Neutrophil (primary cell): ENCODE measurements around the gene ZSCAN20.

Experiments
- H3K27ac ChIP-seq: fragments of 200-600 bp; sonication (generic); 2 replicates; pipeline ENCODE4 v1.5.1; 2016; ENCODE audit warnings: mild to moderate bottlenecking, moderate library complexity
- H3K27me3 ChIP-seq: fragments of 200-600 bp; sonication (generic); 2 replicates; pipeline ENCODE4 v1.6.0; 2016; ENCODE audit warnings: mild to moderate bottlenecking
- H3K36me3 ChIP-seq: fragments of 200-600 bp; sonication (generic); 2 replicates; pipeline ENCODE4 v1.5.1; 2017
- H3K4me1 ChIP-seq, 2 experiments: fragments of 200-600 bp in 1 of 2; sonication (generic) in 1 of 2; 1 replicate in 1 of 2; 2 replicates in 1 of 2; pipeline versions ENCODE4 v1.5.1 to v1.6.1; 2013 to 2016; ENCODE audit warnings: low read depth in 1 of 2, low read length in 1 of 2, mild to moderate bottlenecking in 1 of 2, moderate library complexity in 1 of 2; ENCODE audit not compliant: control insufficient read depth in 1 of 2, insufficient read depth in 1 of 2
- H3K4me3 ChIP-seq, 2 experiments: fragments of 200-600 bp in 1 of 2; sonication (generic) in 1 of 2; 1 replicate in 1 of 2; 2 replicates in 1 of 2; pipeline ENCODE4 v1.5.1; 2013 to 2016; ENCODE audit warnings: low read depth in 1 of 2, low read length in 1 of 2, mild to moderate bottlenecking in 1 of 2, moderate library complexity in 1 of 2
- H3K9me3 ChIP-seq: fragments of 200-600 bp; sonication (generic); 2 replicates; pipeline ENCODE4 v1.5.1; 2016
- TF ChIP-seq, protein P1 (sequence below): fragments of 200-600 bp; sonication (generic); IDR thresholded peaks from 2 replicates; pipeline ENCODE4 v1.5.1; 2016; ENCODE audit warnings: antibody characterized with exemption

ZSCAN20 gene

DNA sequence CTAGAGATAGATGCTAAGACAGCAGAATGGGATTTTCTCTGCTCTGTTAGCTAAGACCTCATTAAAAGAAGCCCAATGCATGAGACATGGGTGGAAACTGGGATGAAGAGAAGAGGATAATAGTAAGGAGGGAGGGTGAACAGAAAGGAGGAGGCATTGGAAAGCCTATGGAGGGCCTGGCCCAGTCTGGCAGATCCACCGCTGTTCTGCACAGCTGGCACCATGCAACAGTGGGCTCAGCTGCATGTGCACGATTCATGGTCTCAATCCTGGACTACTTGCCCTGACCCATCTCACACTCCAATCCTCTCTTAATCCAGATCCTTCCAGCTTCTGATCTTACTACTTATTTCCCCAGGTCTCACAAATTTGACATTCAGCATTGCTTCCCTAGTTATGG, 43.8 kb upstream of the ZSCAN20 start:
- Histone ChIP-seq H3K27ac (no peak overlapping the region), H3K4me3 (no peak overlapping the region), H3K27me3 (peaks cover 53% of the 10 kb centered on the region), H3K4me1 (peaks cover 8 to 15% of the 10 kb centered on the region in 2 experiments), H3K36me3 (no peaks in the 10 kb centered on the region), H3K9me3 (no peaks in the 10 kb centered on the region)
- TF ChIP-seq, protein P1, sequence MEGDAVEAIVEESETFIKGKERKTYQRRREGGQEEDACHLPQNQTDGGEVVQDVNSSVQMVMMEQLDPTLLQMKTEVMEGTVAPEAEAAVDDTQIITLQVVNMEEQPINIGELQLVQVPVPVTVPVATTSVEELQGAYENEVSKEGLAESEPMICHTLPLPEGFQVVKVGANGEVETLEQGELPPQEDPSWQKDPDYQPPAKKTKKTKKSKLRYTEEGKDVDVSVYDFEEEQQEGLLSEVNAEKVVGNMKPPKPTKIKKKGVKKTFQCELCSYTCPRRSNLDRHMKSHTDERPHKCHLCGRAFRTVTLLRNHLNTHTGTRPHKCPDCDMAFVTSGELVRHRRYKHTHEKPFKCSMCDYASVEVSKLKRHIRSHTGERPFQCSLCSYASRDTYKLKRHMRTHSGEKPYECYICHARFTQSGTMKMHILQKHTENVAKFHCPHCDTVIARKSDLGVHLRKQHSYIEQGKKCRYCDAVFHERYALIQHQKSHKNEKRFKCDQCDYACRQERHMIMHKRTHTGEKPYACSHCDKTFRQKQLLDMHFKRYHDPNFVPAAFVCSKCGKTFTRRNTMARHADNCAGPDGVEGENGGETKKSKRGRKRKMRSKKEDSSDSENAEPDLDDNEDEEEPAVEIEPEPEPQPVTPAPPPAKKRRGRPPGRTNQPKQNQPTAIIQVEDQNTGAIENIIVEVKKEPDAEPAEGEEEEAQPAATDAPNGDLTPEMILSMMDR, result no peak

DNA sequence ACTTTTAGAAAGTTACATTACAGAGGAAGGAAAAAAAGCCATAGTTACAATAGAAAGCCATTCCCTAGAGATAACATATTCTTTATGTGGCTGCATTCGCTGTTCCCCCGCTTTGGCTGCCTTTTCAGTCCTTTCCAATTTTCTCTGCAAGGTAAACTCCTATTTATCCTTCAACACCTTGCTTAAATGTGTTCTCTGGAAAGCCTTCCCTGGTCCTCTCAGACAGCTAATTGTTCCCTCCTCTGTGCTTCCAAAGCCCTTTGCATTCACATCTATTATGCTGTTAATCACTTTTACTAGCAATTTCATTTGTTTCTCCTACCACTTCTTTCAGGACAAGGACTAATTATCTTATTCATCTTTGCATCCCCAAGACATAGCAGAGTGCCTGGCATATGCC, 43.1 kb upstream of the ZSCAN20 start:
- peaks cover 8 to 15% of the 10 kb centered on the region in 2 experiments for H3K4me1 ChIP-seq

DNA sequence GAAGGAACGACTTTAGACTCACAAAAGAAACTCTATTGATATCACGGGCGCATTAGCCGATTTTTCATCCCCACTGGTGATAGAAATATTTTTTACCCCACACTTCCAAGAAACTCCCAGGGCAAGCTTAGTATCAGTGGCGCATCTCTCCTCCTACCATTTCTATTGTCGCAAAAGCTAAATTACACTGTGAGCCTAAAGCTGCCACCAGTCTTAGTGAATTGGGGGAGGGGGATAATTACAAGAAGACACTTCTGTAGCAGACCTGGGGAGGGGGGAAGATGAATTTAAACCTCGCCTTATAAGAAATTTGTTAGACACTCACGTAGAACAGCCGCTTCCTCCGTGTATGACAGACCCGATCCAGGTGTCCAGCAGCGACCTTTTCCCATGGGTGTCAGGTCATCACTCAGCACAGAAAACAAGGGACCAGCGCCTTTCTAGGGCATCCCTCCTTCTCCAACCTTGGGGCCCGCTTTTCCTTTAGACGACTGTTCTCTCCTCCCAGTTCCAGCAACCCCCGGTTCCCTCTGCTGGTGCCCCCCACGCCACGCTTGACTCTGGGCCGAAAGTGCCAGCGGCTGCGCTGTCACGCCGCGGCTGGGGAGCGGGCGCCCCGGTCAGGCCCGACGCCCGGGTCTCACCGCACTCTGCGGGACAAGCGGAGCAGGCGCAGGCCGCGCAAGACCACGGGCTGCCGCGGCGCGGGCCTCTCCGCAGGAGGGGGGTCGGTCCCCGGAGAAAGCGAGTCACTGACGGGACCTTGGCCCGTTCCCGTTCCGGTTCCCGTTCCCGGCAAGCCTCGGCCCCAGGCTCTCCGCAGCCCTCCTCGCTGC, 42.4 kb upstream of the ZSCAN20 start:
- Histone ChIP-seq H3K36me3 (no peaks in the 10 kb centered on the region), H3K27ac (no peak overlapping the region)
- TF ChIP-seq, protein P1, result no peak

More for the DNA sequence above, 43.1 kb upstream of the ZSCAN20 start:
- no peaks in the 10 kb centered on the region for H3K36me3 ChIP-seq
- no peaks in the 10 kb centered on the region for H3K9me3 ChIP-seq
- H3K27me3 ChIP-seq, result peaks cover 59% of the 10 kb centered on the region
- TF ChIP-seq, protein P1, result no peak
- no peak overlapping the region for H3K27ac ChIP-seq
- no peak overlapping the region for H3K4me3 ChIP-seq

DNA sequence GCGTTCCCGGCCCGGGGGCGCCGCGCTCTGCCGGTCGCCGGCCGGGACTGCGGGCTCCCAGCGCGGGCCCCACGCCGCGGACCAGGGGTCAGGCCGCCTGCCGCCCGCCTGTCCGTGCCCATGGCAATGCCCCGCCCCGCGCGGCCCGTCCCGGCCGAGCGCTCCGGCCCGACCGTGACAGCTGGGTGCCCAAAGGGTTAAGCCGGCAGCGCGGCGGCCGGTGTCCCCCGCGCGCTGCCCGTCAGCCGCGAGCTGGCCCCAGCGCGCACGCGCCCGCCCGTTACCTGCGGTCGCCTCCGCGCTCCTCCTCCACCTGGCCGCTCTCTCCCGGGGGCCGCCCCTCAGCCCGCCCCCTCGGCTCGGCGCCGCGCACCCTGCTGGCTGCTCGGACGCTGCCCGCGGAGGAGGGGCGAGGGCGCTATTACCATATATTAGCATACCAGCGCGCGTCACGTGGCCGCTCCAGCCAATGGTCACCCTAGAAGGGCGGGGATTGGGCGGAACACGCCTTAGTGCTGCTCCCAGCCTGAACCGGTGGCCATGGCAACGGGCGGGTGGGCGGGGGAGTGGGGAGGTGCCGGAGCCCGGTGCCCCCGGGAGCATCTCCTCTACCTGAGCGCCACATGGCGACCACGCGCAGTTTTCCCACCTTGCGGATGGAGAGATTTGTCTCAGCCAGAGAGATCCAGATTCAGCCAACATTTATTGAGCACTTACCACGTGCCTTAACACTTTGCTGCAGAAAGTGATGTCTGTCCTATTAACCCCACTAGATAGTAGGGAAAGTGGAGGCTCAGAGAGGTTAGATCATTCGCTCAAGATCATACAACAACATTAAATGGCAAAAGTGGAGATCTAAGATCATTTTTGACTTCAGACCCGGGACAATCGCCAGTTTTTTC, 41.5 kb upstream of the ZSCAN20 start, which contains the start of gene PHC2:
PHC2 (minus strand) TSS at position 404 of the 902 bp plus-strand sequence. CDS start 55,556 bp downstream, outside the sequence.
- peak within 1 kb of the TSS; percentile 58 to 63 for H3K4me3 ChIP-seq
- H3K27ac ChIP-seq, result no peak within 1 kb of the TSS
- H3K9me3 ChIP-seq, result no peaks in the 10 kb centered on the region
- peaks cover 8 to 15% of the 10 kb centered on the region in 2 experiments for H3K4me1 ChIP-seq
- TF ChIP-seq, protein P1, result peak; percentile 60
- peaks cover 59% of the 10 kb centered on the region for H3K27me3 ChIP-seq
- no peaks in the 10 kb centered on the region for H3K36me3 ChIP-seq

More for the DNA sequence above, 42.4 kb upstream of the ZSCAN20 start:
- H3K9me3 ChIP-seq, result no peaks in the 10 kb centered on the region
- H3K4me3 ChIP-seq, result peak overlapping the region; percentile 58 to 63
- H3K4me1 ChIP-seq, result peaks cover 8 to 15% of the 10 kb centered on the region in 2 experiments
- peaks cover 59% of the 10 kb centered on the region for H3K27me3 ChIP-seq

DNA sequence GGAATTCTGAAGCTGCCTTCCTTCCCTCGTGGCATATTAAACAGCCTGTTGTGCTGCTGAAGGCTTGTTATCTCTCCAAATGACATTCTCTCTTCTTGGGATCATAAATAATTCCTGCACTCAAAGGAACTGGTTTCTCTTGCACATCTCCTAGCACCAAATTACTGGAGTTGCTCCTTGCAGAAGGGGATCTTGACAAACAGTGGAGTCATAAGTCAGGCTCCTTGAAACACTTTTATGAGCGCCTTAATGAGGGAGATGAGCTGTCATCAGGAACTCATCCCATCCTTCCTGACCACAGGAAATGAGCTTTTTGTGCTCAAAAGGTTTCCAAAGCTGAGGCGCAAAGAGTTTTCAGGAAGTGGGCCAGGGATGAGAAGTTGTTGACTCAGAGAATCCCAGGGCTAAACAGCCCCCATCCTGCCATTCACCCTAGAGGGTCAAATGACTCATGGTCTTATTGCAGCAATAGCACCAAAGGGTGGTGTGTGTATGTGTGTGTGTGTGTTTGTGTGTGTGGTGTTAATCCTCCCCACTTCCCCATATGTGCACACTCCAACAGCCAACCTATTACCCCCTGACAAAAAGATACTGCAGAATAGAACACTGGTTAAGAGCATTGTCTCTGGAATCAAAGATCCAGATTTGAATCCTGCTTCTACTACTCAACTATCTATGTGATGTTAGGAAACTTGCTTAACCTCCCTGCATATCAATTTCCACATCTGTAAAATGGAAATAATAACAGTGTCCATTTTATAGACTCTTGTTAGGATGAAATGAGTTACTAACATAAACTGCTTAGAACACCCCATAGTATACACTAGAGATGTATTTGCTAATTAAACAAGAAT, 38.7 kb upstream of the ZSCAN20 start:
- Histone ChIP-seq H3K4me1 (peaks cover 8 to 15% of the 10 kb centered on the region in 2 experiments), H3K27me3 (peaks cover 49% of the 10 kb centered on the region), H3K9me3 (no peaks in the 10 kb centered on the region), H3K36me3 (no peaks in the 10 kb centered on the region), H3K4me3 (no peak overlapping the region), H3K27ac (no peak overlapping the region)
- TF ChIP-seq, protein P1, result no peak
